Prostate gland (tissue), 2 donors: ENCODE results near the gene ELP5. TPM values are rescaled to one million over a fixed set of nuclear protein-coding genes. Genes with fewer than 3 reads are reported as not detected.
"Not testable (repeated sequence)": the region's sequence is repeated elsewhere in the genome, so short reads cannot be mapped to it uniquely, and the experiment has no call there.

Experiments
- DNase-seq: peaks from one replicate; pipeline ENCODE4 v3.0.0-alpha.2; 2019; ENCODE audit warnings: low spot score
- H3K27ac ChIP-seq, 2 donors: fragments of 200-600 bp; sonication (generic); 2 replicates each; pipeline ENCODE4 v1.5.1; 2017 to 2019
- H3K27me3 ChIP-seq: fragments of 200-600 bp; sonication (generic); replicated peaks from 2 replicates; pipeline ENCODE4 v1.5.1; 2019; ENCODE audit not compliant: insufficient read depth
- H3K36me3 ChIP-seq, 2 donors: fragments of 200-600 bp; sonication (generic); 1 replicate in 1 of 2; 2 replicates in 1 of 2; pipeline versions ENCODE4 v1.5.1 to v1.8.1; 2017 to 2019
- H3K4me1 ChIP-seq: fragments of 200-600 bp; sonication (generic); replicated peaks from 2 replicates; pipeline ENCODE4 v1.5.1; 2019
- H3K4me3 ChIP-seq, 2 donors: fragments of 200-600 bp; sonication (generic); 2 replicates each; pipeline ENCODE4 v1.5.1; 2017 to 2019
- H3K9me3 ChIP-seq: fragments of 200-600 bp; sonication (generic); 2 replicates; pipeline ENCODE4 v1.5.1; 2017
- POLR2A ChIP-seq: fragments of 450-650 bp; IDR thresholded peaks from one replicate; pipeline ENCODE4 v1.6.1; 2016; ENCODE audit warnings: antibody characterized with exemption, mild to moderate bottlenecking
- POLR2AphosphoS5 ChIP-seq: sonication (generic); formaldehyde crosslinking; IDR thresholded peaks from one replicate; pipeline ENCODE4 v1.6.1; 2017; ENCODE audit warnings: antibody characterized with exemption
- WGBS: methylation state at CpG from one replicate; pipeline ENCODE4 v1.1.5; 2018; 5-methylcytosine and 5-hydroxymethylcytosine counted together
- intact Hi-C: fragments of 100-400 bp; cut with DNase I; formaldehyde crosslinking; loops from one replicate; pipeline ENCODE4 v1.14.2; 2022
- total RNA-seq, 2 donors: library from RNA; depleted of rRNA; stranded (reverse); fragments of >200 nt; gene quantifications; one replicate each; pipeline ENCODE4 v1.1.0, GENCODE V29; 2016
- TF ChIP-seq, protein P1 (sequence below), 4 experiments: fragments of 200-600 bp in 2 of 4; fragments of 450-650 bp in 2 of 4; sonication (generic) in 2 of 4; IDR thresholded peaks; 1 replicate in 3 of 4; 2 replicates in 1 of 4; pipeline ENCODE4 v1.5.1; 2016 to 2019; ENCODE audit warnings: antibody characterized with exemption in 4 of 4, mild to moderate bottlenecking in 2 of 4, moderate library complexity in 2 of 4

Gene ELP5
- total RNA-seq, 2 donors from 2014 or later: 50.1 to 65.2 TPM

- peak; percentile 93 for DNase-seq
- H3K4me3 ChIP-seq: peak within 1 kb of the TSS; percentile 76 to 84
- no peaks in the 10 kb centered on the region for H3K9me3 ChIP-seq
- intact Hi-C loops: no loop called here
- peaks cover 14% of the 10 kb centered on the region for H3K4me1 ChIP-seq
- no peaks in the 10 kb centered on the region for H3K27me3 ChIP-seq
- TF ChIP-seq POLR2A (peak; percentile 76), POLR2AphosphoS5 (peak; percentile 21)
- TF ChIP-seq, protein P1, sequence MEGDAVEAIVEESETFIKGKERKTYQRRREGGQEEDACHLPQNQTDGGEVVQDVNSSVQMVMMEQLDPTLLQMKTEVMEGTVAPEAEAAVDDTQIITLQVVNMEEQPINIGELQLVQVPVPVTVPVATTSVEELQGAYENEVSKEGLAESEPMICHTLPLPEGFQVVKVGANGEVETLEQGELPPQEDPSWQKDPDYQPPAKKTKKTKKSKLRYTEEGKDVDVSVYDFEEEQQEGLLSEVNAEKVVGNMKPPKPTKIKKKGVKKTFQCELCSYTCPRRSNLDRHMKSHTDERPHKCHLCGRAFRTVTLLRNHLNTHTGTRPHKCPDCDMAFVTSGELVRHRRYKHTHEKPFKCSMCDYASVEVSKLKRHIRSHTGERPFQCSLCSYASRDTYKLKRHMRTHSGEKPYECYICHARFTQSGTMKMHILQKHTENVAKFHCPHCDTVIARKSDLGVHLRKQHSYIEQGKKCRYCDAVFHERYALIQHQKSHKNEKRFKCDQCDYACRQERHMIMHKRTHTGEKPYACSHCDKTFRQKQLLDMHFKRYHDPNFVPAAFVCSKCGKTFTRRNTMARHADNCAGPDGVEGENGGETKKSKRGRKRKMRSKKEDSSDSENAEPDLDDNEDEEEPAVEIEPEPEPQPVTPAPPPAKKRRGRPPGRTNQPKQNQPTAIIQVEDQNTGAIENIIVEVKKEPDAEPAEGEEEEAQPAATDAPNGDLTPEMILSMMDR (IDR thresholded peaks at IDR 0.05): peak in 1 of 4 experiments; percentile 6
- peaks cover 0 to 18% of the 10 kb centered on the region in 2 donors for H3K36me3 ChIP-seq
- peak within 1 kb of the TSS; percentile 98 for H3K27ac ChIP-seq
- WGBS: under 1% methylated on average over 58 of the region's 62 CpGs
Measured at GRCh38 chr17:7241783-7242716, 10.0 kb upstream of the ELP5 start, which contains the start of gene GABARAP. Gene GABARAP, minus strand, starts transcription at chr17:7242449. Its CDS starts 119 bp downstream, at chr17:7242330.

DNA sequence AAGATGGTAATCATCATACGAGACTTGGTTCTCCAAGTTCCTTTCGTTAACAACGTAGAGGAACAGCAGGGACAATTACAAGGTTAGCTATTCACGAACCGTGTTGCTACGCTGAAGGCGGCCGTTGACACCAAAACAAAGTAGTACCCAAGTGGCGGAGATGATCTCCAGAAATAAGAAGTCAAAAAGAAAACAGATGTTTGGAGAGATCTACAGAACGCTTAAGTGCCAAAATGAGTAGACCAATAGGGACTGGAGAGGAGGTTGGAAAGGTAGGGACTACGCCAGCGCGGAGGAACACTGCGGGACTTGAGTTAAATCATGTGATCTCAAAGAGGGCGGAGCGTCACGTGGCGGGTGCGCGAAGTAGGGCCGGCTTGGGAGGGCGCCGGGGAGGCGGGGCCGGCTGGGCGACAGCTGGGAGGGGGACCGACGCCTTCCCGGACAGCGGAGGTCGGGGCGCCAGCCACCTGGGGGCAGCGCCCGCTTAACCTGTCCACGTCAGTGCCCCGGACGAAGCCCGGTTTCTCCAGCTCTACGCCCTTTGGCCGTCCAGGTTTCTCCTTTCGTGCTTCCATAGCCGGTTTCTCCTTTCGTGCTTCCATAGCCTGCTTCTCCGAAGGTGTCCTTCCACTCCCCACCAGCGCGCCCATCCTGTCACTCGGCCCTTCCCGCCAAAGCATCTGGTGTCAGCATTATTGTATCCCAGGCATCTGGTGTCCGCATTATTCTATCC is 9.1 kb upstream of the ELP5 start:
- TF ChIP-seq POLR2A (peak; percentile 85), POLR2AphosphoS5 (peak; percentile 97)
- TF ChIP-seq, protein P1 (IDR thresholded peaks at IDR 0.05): peak in 2 of 4 experiments; percentile 40 to 41
- Histone ChIP-seq H3K27ac (peak overlapping the region; percentile 98), H3K36me3 (peaks cover 0 to 18% of the 10 kb centered on the region in 2 donors), H3K4me3 (peak overlapping the region; percentile 76 to 84), H3K27me3 (no peaks in the 10 kb centered on the region), H3K9me3 (no peaks in the 10 kb centered on the region), H3K4me1 (peaks cover 14% of the 10 kb centered on the region)
- 1% methylated on average over 43 of the region's 49 CpGs for WGBS
- intact Hi-C loops: no loop called here
- peak; percentile 95 for DNase-seq

DNA sequence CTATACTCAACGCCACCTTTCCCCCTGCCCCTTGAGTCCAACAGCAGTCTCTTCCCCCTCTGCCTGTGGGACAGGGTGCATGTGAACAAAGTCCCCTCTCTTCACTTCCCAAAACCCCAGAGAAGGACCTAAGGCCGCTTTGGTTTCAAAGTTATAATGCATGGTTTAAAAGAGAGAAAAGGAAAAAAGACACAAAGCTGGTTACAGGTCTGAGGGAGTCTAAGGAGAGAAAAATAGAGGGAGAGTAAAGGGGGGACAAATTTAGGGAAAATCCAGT is 8.6 kb upstream of the ELP5 start:
- H3K36me3 ChIP-seq: peaks cover 0 to 18% of the 10 kb centered on the region in 2 donors
- no peaks in the 10 kb centered on the region for H3K27me3 ChIP-seq
- DNase-seq: no peak
- 34% methylated on average over 2 of the region's 2 CpGs for WGBS
- intact Hi-C loops: no loop called here
- peaks cover 14% of the 10 kb centered on the region for H3K4me1 ChIP-seq
- H3K27ac ChIP-seq: peak overlapping the region; percentile 98
- no peak for TF ChIP-seq POLR2A
- TF ChIP-seq, protein P1 (IDR thresholded peaks at IDR 0.05): no peak
- no peak for TF ChIP-seq POLR2AphosphoS5
- H3K4me3 ChIP-seq: peak overlapping the region; percentile 76 to 84
- no peaks in the 10 kb centered on the region for H3K9me3 ChIP-seq

DNA sequence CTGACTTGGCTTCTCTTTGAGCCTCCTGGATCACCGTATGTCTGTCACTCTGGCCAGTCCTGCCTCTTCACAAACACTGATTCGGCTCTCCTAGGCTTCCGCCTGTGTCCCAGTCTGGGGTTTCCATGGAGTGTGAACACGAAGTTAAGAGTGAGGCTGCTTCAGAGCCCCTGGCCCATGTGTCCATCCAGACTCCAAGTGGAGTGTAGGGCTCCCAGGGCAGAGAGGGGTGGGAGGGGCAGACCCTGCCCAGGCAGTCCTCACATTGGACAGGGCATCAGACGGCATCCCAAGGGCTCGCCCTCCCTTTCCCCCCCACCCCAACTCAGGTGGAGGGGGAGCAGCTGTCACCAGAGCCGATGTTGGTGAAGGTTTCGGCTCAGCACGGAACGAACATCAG is 8.2 kb upstream of the ELP5 start:
- intact Hi-C loops: not testable (repeated sequence)

GRCh38 chr17:7246779-7247178 is 5.2 kb upstream of the ELP5 start:
- Histone ChIP-seq H3K4me3 (no peak overlapping the region), H3K36me3 (peaks cover 0 to 9% of the 10 kb centered on the region in 2 donors), H3K27me3 (no peaks in the 10 kb centered on the region), H3K9me3 (no peaks in the 10 kb centered on the region), H3K27ac (no peak overlapping the region), H3K4me1 (peaks cover 13% of the 10 kb centered on the region)
- intact Hi-C loops: no loop called here
- TF ChIP-seq POLR2A (no peak), POLR2AphosphoS5 (no peak)
- TF ChIP-seq, protein P1 (IDR thresholded peaks at IDR 0.05): no peak
- DNase-seq: no peak
- 82% methylated on average over 5 of the region's 5 CpGs for WGBS

More for the DNA sequence above, 8.2 kb upstream of the ELP5 start:
- H3K4me3 ChIP-seq, H3K27me3 ChIP-seq, DNase-seq, H3K9me3 ChIP-seq: not testable (repeated sequence)
- WGBS: 71% methylated on average over 10 of the region's 10 CpGs
- H3K4me1 ChIP-seq: peaks cover 14% of the 10 kb centered on the region
- H3K27ac ChIP-seq: peak overlapping the region; percentile 98
- H3K36me3 ChIP-seq: peaks cover 0 to 18% of the 10 kb centered on the region in 2 donors
